ENCODE data around the gene MME.

The MME gene

GRCh38 chr3:155178810-155179436 is 98.8 kb downstream of the MME start:
- no peak for TF ChIP-seq CTCF (conservative IDR thresholded peaks at IDR 0.05; ENCODE audit: low read length)
- no peak overlapping the region for H3K4me3 ChIP-seq (ENCODE audit: low read length)
- DNase-seq (ENCODE audit: low read depth), result no peak

GRCh38 chr3:155179437-155179827 is 99.3 kb downstream of the MME start:
- DNase-seq (ENCODE audit: low read depth), result no peak
- H3K4me3 ChIP-seq (ENCODE audit: low read length), result no peak overlapping the region
- no peak for TF ChIP-seq CTCF (conservative IDR thresholded peaks at IDR 0.05; ENCODE audit: low read length)

- no peak for TF ChIP-seq CTCF (conservative IDR thresholded peaks at IDR 0.05; ENCODE audit: low read length)
- DNase-seq (ENCODE audit: low read depth), result no peak
- H3K4me3 ChIP-seq (ENCODE audit: low read length), result no peak overlapping the region
Observed at GRCh38 chr3:155179966-155180757, 100.0 kb downstream of the MME start.

DNA sequence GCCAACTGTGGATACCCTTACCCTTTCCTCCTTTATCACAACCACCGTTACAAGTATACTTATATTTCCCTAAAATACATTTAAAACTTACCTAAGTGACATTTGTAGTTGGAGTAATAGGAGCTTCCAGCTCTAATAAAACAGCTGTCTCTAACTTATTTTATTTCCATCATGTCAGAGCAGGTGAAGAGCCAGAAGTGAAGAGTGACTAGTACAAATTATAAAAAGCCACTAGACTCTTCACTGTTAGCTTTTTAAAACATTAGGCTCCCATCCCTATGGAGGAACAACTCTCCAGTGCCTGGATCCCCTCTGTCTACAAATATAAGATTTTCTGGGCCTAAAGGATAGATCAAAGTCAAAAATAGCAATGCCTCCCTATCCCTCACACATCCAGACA is 102.3 kb downstream of the MME start:
- TF ChIP-seq CTCF (conservative IDR thresholded peaks at IDR 0.05; ENCODE audit: low read length), result no peak
- H3K4me3 ChIP-seq (ENCODE audit: low read length), result no peak overlapping the region
- no peak for DNase-seq (ENCODE audit: low read depth)

DNA sequence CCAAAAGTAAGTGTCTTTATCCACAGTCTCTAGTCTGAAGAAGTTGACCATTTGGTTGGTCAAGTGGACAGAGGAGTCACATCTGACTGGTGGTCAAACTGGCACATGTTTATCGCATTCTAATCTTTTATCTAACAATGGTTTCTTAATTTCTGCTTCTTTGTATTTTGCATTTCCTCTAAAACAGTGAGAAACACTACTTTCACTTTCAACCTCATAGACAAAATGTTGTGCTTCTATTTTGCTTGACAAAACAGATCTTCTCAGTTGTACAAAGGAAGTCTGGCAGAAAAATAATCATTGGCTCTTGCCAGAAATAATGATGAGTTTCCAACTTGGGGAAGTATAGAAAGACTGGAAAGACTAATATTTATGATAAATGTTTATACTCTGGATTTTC is 103.9 kb downstream of the MME start:
- TF ChIP-seq CTCF (conservative IDR thresholded peaks at IDR 0.05; ENCODE audit: low read length), result no peak
- H3K4me3 ChIP-seq (ENCODE audit: low read length), result no peak overlapping the region

GRCh38 chr3:155185631-155186071 is 105.5 kb downstream of the MME start:
- H3K4me3 ChIP-seq (ENCODE audit: low read length), result no peak overlapping the region
- peak; percentile 84 for DNase-seq (ENCODE audit: low read depth)
- TF ChIP-seq CTCF (conservative IDR thresholded peaks at IDR 0.05; ENCODE audit: low read length), result no peak

More for the DNA sequence above, 103.9 kb downstream of the MME start:
- no peak for DNase-seq (ENCODE audit: low read depth)

DNA sequence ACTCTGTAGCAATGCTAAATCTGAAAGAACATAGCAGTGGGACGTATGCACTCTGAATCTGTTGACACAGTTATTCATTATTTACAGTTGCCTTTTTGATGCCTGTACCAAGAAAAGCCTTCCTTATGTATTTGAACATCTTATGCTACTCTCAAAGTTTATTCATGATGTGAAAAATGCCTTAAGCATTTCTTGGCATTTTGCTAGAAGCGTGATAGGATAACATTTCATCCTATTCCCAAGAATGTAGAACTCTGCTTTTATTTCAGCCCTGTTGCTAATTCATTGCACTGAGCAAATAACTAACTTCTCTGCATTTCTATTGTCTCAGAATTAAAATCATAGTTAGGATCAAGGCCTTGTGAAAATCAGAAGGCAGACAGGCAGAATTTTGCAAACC is 107.9 kb downstream of the MME start:
- no peak for TF ChIP-seq CTCF (conservative IDR thresholded peaks at IDR 0.05; ENCODE audit: low read length)
- H3K4me3 ChIP-seq (ENCODE audit: low read length), result no peak overlapping the region
- DNase-seq (ENCODE audit: low read depth), result peak; percentile 40

Measured in AG10803 (cell line).